ENCODE results near the gene SHISAL1. TPM values are rescaled to one million over a fixed set of nuclear protein-coding genes. Genes with fewer than 3 reads are reported as not detected.
"Not testable (repeated sequence)": the region's sequence is repeated elsewhere in the genome, so short reads cannot be mapped to it uniquely, and the experiment has no call there.

Gene SHISAL1
- total RNA-seq, 1 donor from 2014 or later, result 2.1 TPM

DNA sequence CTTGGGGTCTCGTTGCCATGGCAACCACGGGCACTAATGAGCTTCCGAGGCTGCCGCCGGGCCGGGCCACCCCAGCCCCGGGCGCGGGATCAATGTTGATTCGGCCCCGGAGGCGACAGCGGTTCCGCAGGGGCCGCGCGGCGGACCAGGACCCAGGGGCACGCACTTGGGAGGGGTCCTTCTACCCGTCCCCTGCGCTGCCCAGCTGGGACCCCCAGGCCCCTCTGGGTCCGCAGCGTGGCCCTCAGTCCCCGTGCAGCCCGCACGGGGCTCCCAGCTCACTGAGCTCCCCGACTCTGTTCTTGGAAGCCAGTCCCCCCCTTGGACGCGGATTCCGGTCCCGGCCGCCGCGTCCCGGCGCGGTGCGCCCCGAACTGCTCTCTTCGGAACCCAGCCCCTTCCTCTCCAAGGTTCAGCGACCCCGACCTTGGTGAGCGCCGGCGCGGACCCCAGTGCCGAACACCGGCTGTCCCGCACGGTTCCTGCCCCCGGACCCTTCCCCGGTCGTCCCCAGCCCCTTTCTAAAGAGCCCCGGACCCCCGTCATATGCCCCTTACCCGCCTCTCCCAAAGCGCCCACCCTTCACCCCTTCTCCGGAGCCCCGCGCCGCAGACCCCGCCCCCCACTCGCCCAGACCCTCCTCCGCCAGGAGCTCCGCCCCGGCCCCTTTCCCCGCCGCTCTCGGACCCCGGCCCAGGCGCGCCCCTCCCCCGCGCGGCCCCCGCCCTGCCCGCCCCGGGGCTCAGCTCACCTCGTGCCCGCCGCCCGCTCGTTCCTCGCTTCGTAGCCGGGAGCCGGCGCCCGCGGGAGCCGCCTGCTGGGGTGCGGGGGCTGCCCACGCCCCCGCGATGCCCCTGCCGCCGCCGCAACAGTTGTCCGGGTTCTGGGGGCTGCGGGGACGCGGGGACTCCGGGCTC, 18.3 kb upstream of the SHISAL1 start:
- intact Hi-C loops (cut with DNase I), result no loop called here
- DNase-seq (ENCODE audit: low spot score) (no peak), ATAC-seq (no peak)

DNA sequence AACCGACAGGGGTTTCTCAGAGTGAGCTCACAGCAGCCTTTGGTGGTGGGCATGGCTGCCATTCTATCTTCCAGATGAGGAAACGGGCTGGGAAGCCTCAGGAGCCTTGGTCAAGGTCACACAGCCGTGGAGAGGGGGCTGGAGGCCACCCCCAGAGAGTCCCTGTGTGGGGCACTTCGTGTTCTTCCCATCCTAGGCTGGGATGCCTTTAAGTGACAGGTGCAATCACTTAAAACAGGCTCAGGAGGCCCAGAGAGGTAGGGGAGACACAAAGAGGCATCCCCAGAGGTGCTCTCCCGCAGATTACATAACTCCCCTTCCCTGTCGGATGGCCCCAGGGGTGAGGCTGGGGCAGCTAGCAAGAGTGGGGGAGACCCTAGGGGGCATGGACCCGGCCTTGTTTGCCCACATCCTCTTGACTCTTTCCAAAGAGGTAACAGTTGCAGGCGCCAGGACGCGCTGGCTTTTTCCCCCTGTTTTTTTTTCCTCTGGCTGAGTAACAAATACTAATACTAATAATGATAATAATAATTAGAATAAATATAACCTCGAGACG, 17.5 kb upstream of the SHISAL1 start:
- DNase-seq (ENCODE audit: low spot score) (no peak), ATAC-seq (no peak)
- intact Hi-C loops (cut with DNase I), result no loop called here

DNA sequence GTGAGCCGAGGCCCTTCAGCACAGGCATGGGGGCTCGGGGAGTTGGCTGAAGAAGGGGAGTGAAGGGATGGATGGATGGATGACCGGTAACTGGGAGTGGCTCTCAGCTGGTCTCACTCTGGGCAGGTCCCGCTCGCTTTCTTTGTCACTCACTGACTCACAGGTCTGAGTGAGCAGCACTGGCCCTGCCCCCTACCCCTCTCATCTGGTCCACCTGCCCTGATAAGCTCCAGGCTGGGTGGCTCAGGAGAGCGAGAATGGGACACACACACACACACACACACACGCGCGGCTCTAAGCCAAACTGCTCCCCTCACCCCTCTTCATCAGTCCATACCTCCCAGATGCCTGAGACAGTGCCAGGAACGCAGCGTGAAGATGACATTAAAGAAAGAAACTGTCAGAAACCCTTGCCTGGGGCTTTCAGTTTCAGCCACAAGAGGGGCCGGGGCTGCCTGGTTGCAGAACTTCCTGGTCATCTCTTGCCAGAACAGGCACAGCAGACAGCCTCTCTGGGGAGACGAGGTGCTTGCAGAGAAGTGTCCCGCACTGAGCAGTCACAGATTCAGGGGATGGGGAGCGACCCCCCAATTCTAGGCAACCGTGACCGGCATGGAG, 16.5 kb upstream of the SHISAL1 start:
- DNase-seq (ENCODE audit: low spot score) (no peak), ATAC-seq (no peak)
- intact Hi-C loops (cut with DNase I), result no loop called here

DNA sequence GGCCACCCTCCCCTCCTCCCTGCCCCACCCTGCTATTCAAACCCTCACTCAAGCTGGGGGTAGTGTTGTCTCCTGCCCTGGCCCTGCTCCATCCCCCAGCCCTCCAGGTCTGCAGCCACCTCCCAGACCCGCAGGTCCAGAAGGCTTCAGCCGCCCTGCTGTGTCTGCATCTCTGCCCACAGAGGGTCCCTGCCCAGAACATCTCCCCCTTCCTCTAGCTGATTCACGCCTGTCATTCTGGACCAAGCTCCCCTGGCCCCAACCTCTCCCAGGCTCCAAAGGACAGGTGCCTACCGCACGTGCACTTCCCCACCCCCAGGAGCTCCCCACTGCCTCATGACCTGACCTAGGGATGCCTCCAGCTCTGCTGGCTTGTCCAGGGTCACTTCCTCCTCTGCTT, 16.0 kb upstream of the SHISAL1 start:
- intact Hi-C loops (cut with DNase I), result no loop called here
- DNase-seq (ENCODE audit: low spot score) (no peak), ATAC-seq (no peak)

DNA sequence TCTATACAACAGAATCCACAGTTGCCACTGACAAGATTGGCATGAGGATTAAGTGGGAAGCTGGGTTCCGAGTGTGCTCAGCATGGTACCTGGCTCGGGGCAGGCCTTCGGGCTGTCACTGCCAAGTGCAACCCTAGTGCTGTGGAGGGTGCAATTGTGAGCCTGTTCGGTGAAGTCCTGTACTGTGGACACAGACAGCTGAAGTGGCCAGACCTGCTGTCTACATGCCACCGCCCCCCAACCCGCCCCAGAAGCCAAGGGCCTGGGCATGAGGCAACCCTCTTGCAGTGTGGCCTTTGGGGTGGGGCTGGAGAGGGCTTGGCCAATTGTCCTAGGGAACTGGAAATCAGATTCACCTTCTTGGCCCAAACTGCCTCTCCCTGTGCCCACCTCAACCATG, 15.6 kb upstream of the SHISAL1 start:
- DNase-seq (ENCODE audit: low spot score), result no peak
- intact Hi-C loops (cut with DNase I), result no loop called here
- ATAC-seq, result no peak

DNA sequence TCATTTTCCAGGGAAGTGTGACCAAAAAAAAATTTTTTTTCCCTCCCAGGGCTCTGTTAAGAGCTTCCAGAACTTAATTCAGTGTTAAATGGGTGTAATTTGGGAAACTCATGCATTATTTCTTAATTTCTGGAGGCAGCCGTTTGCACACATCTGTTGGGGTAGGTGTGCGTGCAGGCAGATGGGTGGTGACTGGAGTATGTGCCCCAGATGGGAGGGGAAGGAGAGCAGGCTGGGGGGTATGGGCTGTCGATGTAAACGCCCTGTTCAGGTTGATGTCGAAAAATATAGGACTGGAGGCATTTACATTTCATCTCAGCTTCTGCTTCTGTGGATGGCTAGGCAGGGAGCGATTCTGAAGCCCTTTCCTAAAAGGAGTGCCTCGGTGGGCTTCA, 13.7 kb upstream of the SHISAL1 start:
- no peak for DNase-seq (ENCODE audit: low spot score)
- intact Hi-C loops (cut with DNase I), result no loop called here

DNA sequence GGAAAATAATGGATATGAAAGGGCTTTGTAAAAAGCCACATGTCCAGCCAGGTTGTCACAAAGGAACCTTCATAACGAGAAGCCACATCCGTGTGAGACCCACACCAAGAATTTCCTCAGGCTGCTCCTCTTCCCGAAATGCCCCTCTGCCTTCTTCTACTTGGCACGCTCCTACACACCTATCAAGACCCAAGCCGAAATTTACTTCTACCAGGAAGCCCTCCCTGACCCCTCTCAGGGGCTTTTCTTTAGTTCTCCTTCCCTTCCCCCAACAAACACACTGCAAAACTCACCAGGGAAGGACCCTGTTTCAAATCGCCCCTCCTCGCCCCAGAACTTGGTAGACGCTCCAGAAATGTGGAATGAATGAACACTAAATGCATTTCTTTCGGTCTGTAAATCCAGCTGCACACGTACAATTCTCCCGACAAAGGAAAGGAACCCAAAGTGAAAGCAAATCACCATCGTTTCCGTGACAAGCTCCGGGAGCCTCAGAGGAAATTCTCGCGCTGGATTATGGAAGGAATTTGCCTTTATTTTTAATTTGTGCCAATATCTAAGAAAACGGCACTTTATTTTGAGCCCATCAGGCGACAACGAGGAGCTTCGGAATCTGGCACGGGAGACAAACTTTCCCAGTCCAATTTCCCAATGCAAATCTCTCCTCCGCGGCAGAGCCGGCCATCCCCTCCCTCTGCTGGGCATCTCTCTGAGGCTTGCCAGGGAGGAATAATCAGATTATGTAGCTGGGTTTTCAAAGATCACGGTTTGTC, 13.2 kb upstream of the SHISAL1 start:
- peak; percentile 38 for ATAC-seq
- no peak for DNase-seq (ENCODE audit: low spot score)
- intact Hi-C loops (cut with DNase I), result no loop called here

More for the DNA sequence above, 13.7 kb upstream of the SHISAL1 start:
- ATAC-seq, result no peak

DNA sequence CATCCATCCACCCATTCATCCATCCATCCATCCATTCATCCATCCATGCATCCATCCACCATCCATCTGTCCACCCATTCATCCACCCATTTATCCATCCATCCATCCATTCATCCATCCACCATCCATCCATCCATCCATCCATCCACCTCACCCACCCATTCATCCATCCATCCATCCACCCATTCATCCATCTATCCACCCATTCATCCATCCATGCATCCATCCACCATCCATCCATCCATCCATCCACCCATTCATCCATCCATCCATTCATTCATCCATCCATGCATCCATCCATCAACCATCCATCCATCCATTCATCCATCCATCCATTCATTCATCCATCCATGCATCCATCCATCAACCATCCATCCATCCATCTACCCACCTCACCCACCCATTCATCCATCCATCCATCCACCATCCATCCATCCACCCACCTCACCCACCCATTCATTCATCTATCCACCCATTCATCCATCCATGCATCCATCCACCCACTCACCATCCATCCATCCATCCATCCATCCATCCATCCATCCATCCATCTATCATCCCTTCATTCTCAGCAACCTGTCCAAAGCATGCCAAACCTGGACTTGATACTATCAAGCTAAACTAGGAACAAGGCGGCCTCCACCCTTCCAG, 10.5 kb upstream of the SHISAL1 start:
- ATAC-seq; intact Hi-C loops (cut with DNase I); DNase-seq (ENCODE audit: low spot score): not testable (repeated sequence)

DNA sequence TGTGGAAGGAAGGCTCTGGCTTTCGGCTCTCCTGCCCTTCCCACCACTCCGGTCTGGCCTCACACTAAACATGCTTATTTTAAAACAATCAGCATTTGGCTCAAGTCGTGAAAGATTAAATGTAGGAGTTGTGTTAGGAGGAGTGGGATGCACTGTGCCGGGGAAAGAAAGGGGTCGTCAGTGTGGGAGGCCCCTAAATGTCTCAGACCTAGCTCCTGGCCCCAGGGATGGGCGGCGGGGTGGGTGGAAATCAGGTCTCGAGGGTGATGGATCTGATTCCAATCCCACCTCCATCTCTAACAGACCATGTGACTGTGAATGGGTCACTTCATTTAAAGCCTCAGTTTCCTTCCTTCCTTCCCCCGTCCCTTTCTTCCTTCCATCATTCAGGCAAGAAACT, 6.9 kb upstream of the SHISAL1 start:
- DNase-seq (ENCODE audit: low spot score), result no peak
- ATAC-seq, result no peak
- intact Hi-C loops (cut with DNase I), result no loop called here

DNA sequence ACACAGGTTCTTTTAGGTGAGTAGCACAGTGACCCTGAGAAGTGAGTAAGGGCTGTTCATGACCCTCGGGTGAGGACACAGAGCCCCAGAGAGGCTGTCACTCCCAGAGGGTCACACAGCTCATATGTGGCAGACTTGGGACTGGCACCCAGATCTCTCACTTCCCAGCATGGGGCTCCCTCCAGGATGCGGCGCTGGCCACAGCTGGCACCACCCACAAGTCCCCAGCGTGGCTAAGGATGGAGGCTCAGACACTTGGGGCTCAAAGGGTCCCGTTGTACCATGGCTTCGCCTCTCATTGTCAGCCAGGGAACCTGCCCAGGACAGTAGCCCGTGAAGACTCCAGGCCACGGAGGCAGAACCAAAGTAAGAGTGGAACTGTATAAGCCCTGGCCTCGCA, 6.0 kb upstream of the SHISAL1 start:
- ATAC-seq (no peak), DNase-seq (ENCODE audit: low spot score) (no peak)
- intact Hi-C loops (cut with DNase I), result no loop called here

DNA sequence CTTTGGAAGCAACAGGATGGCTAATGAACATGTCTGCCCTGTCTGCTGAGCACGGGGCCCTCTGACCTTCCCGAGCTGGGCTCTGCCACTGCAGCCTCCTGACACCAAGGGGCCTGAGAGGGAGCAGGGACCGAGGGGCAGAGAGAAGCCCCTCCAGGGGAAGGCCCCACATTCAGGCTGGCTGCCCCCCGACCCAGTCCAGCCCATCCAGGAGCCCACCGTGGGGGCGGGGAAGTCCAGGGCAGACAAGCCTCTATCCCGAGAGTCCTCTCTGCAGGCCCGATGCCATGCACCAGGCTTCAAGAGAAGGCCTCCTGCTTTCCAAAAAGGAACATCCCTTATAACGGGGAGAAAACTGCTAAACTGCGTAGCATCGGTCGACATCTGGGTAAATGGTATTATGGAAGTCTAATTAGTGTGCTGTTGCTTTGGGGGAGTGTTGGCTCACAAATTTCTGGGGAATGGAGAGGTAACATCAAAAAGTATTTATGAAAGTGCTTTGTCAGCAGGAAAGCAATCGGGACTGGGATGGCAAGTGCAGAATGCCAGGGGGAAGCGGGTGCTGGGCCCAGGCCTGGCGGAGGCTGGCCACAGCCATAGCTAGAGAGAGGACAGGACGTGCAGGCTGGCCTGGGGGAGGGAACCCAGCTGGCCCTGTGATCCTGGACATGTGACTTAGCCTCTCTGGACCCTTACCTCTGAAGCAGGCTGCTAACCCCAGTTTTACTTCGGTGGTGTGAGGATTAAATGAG, 5.3 kb upstream of the SHISAL1 start:
- intact Hi-C loops (cut with DNase I), result no loop called here
- ATAC-seq (no peak), DNase-seq (ENCODE audit: low spot score) (no peak)

DNA sequence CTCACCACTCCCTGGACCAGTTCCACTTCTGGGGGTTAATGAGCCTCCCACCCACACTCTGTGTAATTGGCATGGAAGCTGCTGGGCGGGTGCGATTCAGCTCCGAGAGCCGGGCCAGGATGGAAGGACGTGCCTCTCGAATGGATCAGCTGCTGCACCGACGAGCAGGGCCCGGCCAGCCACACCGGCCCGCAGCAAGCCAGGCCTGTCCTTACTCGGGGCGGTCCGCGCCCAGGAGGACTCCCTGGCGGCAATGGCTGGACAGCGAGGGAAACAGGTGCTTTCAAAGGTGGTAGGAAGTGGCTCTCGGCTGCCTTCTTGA, 4.3 kb upstream of the SHISAL1 start:
- DNase-seq (ENCODE audit: low spot score) (no peak), ATAC-seq (no peak)
- intact Hi-C loops (cut with DNase I), result no loop called here

DNA sequence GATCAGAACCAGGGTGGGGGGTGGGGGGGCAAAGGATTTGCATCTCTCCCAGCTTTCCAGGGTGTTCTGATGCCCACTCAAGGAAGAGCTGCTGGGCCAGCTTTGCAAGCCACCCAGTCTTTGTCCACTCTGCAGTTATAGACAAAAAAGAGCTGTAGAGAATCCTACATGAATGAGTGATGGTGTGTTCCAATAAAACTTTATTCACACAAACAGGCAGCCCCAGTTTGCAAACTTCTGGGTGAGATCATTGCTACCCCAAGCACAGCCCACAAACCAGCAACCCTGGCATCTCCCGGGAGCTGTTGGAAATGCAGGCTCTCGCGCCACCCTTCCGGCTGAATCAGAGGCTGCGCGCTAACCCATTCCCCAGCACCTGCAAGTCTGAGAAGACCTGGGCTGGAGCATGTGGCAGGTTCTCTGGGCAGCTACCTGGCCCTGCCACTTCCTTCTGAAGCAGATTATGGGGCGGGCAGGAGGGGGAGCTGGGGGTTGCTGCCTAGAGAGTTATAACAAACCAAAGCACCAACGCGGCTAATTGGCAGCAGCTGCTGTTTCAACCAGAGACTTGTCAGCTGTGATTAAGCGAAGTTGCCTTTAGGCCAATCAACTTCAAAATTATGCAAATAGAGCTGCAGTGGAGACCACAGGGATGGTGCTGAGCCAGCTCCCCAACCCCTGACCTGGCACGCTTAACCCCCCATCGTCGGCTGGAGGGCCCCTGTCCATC, 3.8 kb upstream of the SHISAL1 start:
- ATAC-seq (no peak), DNase-seq (ENCODE audit: low spot score) (no peak)
- intact Hi-C loops (cut with DNase I), result no loop called here

DNA sequence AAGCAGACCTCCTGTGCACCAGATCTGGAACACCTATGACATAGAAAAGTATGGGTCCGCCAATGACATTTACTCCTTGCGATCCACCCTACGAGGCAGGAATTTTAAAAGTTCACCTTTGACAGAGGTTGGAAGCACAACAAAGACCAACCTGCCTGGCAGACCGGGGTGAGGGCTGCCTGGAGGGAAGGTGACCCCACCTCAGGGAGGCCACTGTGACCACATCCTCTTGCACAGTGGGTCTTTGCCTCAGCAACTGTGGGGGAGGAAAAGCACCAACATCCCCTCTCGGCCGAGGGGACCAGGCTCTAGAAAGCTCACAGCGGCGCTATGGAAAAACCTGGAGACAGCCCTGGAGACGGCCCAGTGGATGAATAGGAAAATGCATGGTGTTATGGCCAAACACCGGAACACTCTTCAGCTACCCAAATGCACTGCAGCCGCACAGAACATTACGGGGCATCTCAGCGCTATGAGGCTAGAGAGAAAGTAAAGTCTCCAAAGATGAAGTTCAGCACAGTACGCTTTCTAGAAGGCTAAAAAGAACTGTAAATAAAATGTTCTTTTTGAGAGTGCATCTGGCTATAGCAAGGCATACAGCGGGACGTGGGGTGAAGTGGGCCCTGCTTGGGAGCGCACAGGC, 1.8 kb upstream of the SHISAL1 start:
- no peak for ATAC-seq
- intact Hi-C loops (cut with DNase I), result no loop called here
- no peak for DNase-seq (ENCODE audit: low spot score)

DNA sequence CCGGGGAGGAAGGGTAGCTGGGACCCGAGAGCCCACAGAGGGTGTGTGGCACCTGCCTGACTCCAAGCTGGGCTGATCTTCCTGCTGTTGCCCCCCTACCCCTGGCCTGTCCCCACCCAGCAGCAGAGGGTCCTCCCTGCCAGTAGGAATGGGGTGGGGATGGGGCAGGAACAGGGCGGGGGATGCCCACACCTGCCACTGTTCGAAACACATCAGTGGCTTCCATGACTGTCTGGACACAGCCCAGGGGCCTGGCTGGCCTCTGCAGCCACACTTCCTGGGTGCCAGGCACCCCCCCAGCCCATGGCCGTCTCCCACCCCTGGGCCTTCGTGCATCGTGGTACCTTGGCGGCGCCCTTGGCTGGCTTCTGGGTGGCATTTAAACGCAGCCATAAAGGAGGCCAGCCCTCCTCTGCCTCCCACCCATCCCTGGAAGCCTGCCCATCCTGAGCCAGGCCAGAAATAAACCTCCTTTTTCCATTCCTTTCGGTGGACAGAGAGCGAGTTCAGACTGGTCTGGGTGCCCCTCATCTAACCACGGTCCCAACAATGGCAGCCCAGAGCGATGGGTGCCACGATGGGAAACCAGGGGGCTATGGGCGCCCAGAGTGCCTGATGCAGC, 745 bp upstream of the SHISAL1 start:
- DNase-seq (ENCODE audit: low spot score) (no peak), ATAC-seq (no peak)
- intact Hi-C loops (cut with DNase I), result no loop called here

DNA sequence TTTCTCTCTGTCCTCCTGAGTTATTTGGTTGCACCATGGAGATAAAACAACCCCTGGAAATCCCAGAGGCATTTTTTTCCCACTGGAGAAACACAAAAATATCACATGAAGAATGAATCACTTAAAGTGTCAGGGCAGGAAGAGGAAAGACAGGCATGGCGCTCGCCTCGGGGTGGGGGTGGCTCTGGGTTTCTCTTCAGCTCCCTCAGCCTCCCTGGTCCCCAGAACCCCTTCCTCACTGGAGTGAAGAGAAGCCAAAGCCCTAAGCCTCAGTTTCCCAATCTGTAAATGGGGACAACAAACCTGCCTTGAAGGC, 938 bp downstream of the SHISAL1 start:
- intact Hi-C loops (cut with DNase I), result no loop called here
- ATAC-seq (no peak), DNase-seq (ENCODE audit: low spot score) (no peak)

DNA sequence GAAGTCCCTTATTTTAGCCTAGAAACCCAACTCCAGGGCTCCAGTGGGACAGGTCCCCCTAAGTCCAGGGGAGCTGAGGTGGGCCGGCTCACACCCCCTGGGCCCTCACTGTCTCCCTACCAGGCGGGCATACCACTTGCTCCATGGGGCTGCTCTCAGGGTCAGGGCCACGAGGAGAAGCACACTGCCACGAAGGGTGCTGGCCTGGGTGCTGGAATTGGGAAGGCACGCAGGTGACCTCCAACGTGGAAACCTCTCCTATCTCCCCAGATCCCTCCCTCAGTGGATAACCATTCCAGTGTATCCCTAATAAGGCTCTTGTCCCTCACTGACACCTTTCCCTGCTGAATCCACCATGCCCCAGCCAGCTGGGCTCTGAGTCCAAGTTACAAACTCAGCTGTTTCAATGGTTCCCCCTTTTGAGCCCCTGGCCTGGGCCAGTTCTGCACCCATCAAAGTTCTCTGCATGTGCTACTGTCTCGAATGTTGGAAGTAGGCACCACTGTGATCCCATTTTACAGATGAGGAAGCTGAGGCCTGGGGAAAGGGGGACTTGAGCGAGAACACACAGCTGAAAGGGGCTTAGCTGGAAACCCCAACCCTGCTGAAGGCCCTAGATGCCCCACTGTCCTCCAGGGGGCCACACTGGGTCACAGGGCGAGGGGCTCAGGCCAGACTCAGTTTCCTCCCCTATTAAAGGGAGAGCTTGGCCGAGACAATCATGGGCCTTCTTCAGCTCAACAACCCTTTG, 1.5 kb downstream of the SHISAL1 start:
- intact Hi-C loops (cut with DNase I), result no loop called here
- DNase-seq (ENCODE audit: low spot score), result no peak
- no peak for ATAC-seq

Data from sciatic nerve (tissue), 2 donors.